SU-DHL-6 (cell line): ENCODE measurements around the gene NPBWR2.

ENCODE experiments used
- H2AFZ ChIP-seq: fragments of 200-600 bp; sonication (generic); 2 replicates; pipeline ENCODE4 v1.6.1; 2014; ENCODE audit warnings: low read depth, mild to moderate bottlenecking, moderate library complexity, mixed read lengths, antibody characterized with exemption, low read length; ENCODE audit not compliant: severe bottlenecking
- H3F3A ChIP-seq: fragments of 200-600 bp; shearing (Covaris generic); 2 replicates; pipeline ENCODE4 v1.6.0; 2016; ENCODE audit warnings: antibody characterized with exemption, mild to moderate bottlenecking; ENCODE audit not compliant: insufficient read depth
- H3K27ac ChIP-seq: fragments of 200-600 bp; sonication (generic); 2 replicates; pipeline ENCODE4 v1.5.1; 2016; ENCODE audit warnings: low read depth, mild to moderate bottlenecking, low read length, moderate library complexity, mixed read lengths
- H3K27me3 ChIP-seq: fragments of 200-600 bp; sonication (generic), shearing (Covaris generic); 2 replicates; pipeline ENCODE4 v1.6.0; 2014; ENCODE audit warnings: mild to moderate bottlenecking, low read length
- H3K36me3 ChIP-seq: fragments of 200-600 bp; sonication (generic); 2 replicates; pipeline ENCODE4 v1.6.1; 2014; ENCODE audit warnings: mild to moderate bottlenecking, low read length, mixed read lengths
- H3K4me2 ChIP-seq: fragments of 300-600, 200-600 bp; shearing (Covaris generic), sonication (generic); 2 replicates; pipeline ENCODE4 v1.6.0; 2014; ENCODE audit warnings: low read length, low read depth, mild to moderate bottlenecking; ENCODE audit not compliant: poor library complexity, severe bottlenecking
- H3K4me3 ChIP-seq: fragments of 200-600 bp; sonication (generic); 2 replicates; pipeline ENCODE4 v1.5.1; 2014; ENCODE audit warnings: antibody characterized with exemption, low read length, mild to moderate bottlenecking, mixed read lengths; ENCODE audit not compliant: insufficient read depth, poor library complexity, severe bottlenecking
- H3K79me2 ChIP-seq: fragments of 200-600 bp; sonication (generic); 2 replicates; pipeline ENCODE4 v1.6.1; 2014; ENCODE audit warnings: mild to moderate bottlenecking, low read length, moderate library complexity; ENCODE audit not compliant: insufficient read depth
- H3K9ac ChIP-seq: fragments of 200-600 bp; sonication (generic); 2 replicates; pipeline ENCODE4 v1.7.0; 2014; ENCODE audit warnings: mild to moderate bottlenecking, low read length
- H3K9me2 ChIP-seq: fragments of 200-600 bp; sonication (generic); replicated peaks from 2 replicates; pipeline ENCODE4 v1.6.1; 2014; ENCODE audit warnings: low read length; ENCODE audit not compliant: insufficient read depth
- H3K9me3 ChIP-seq: fragments of 200-600 bp; sonication (generic); 2 replicates; pipeline ENCODE4 v1.6.1; 2014; ENCODE audit warnings: low read length, mixed read lengths; ENCODE audit not compliant: insufficient read depth
- H4K20me1 ChIP-seq: fragments of 200-600 bp; sonication (generic); 2 replicates; pipeline ENCODE4 v1.6.1; 2014; ENCODE audit warnings: low read depth, mild to moderate bottlenecking, antibody characterized with exemption, low read length, moderate library complexity, mixed read lengths
- CTCF ChIP-seq: fragments of 200-600 bp; sonication (generic); IDR thresholded peaks from one replicate; pipeline ENCODE4 v1.5.1; 2017; ENCODE audit warnings: antibody characterized with exemption, mild to moderate bottlenecking, low read length, moderate library complexity; ENCODE audit not compliant: insufficient read depth, poor library complexity, severe bottlenecking
- EZH2phosphoT487 ChIP-seq: fragments of 200-600 bp; sonication (generic), shearing (Covaris generic); conservative IDR thresholded peaks from 2 replicates; pipeline ENCODE4 v1.6.1; 2018; ENCODE audit warnings: mild to moderate bottlenecking, antibody characterized with exemption, low read length, moderate library complexity, mixed read lengths

NPBWR2 gene

GRCh38 chr20:64057628-64058498, 49.5 kb downstream of the NPBWR2 start:
- Histone ChIP-seq H3K4me2 (no peak overlapping the region), H3K27ac (no peak overlapping the region), H2AFZ (no peak overlapping the region), H3K27me3 (no peaks in the 10 kb centered on the region), H3K79me2 (no peaks in the 10 kb centered on the region), H3K36me3 (no peaks in the 10 kb centered on the region), H3K9me3 (no peaks in the 10 kb centered on the region), H3K4me3 (no peak overlapping the region), H3F3A (no peaks in the 10 kb centered on the region), H3K9me2 (no peaks in the 10 kb centered on the region), H4K20me1 (no peaks in the 10 kb centered on the region), H3K9ac (no peak overlapping the region)
- peak; percentile 70 for TF ChIP-seq CTCF
- no peak for TF ChIP-seq EZH2phosphoT487

GRCh38 chr20:64056889-64057627, 50.3 kb downstream of the NPBWR2 start:
- Histone ChIP-seq H3K9me2 (no peaks in the 10 kb centered on the region), H3K4me2 (no peak overlapping the region), H3K36me3 (no peaks in the 10 kb centered on the region), H3K27ac (no peak overlapping the region), H3K79me2 (no peaks in the 10 kb centered on the region), H3K4me3 (no peak overlapping the region), H3F3A (no peaks in the 10 kb centered on the region), H3K9me3 (no peaks in the 10 kb centered on the region), H3K27me3 (no peaks in the 10 kb centered on the region), H2AFZ (no peak overlapping the region), H4K20me1 (no peaks in the 10 kb centered on the region), H3K9ac (no peak overlapping the region)
- no peak for TF ChIP-seq EZH2phosphoT487
- TF ChIP-seq CTCF = no peak

GRCh38 chr20:64056639-64056888, 50.8 kb downstream of the NPBWR2 start:
- no peaks in the 10 kb centered on the region for H3K9me3 ChIP-seq
- H3K79me2 ChIP-seq = no peaks in the 10 kb centered on the region
- no peaks in the 10 kb centered on the region for H3K27me3 ChIP-seq
- H4K20me1 ChIP-seq = no peaks in the 10 kb centered on the region
- TF ChIP-seq CTCF = no peak
- no peak for TF ChIP-seq EZH2phosphoT487
- no peak overlapping the region for H3K4me2 ChIP-seq
- H3K36me3 ChIP-seq = no peaks in the 10 kb centered on the region
- no peaks in the 10 kb centered on the region for H3F3A ChIP-seq
- no peaks in the 10 kb centered on the region for H3K9me2 ChIP-seq
- no peak overlapping the region for H3K9ac ChIP-seq
- no peak overlapping the region for H3K27ac ChIP-seq
- no peak overlapping the region for H3K4me3 ChIP-seq
- H2AFZ ChIP-seq = no peak overlapping the region
